Right lobe of liver (tissue), 4 donors: ENCODE measurements around the gene TMEM272.

Experiments used
- CTCF ChIP-seq, 4 donors: fragments of 200-600 bp in 3 of 4; fragments of 450-650 bp in 1 of 4; IDR thresholded peaks; one replicate each; pipeline versions ENCODE4 v1.5.1 to v1.8.0; 2016 to 2022; ENCODE audit warnings: antibody characterized with exemption in 4 of 4, mild to moderate bottlenecking in 2 of 4
- POLR2A ChIP-seq: fragments of 450-650 bp; IDR thresholded peaks from one replicate; pipeline ENCODE4 v1.6.1; 2017; ENCODE audit warnings: antibody characterized with exemption, mild to moderate bottlenecking
- donor health status: DM: no; HTN: no; CAD: no.
- donor health status: DM: no; HTN: no; CAD: no.
- donor health status: DM: no; HTN: yes; CAD: no.

- TF ChIP-seq CTCF (IDR thresholded peaks at IDR 0.05) = no peak
- no peak for TF ChIP-seq POLR2A
Observed at GRCh38 chr13:51795419-51795818, 49.6 kb downstream of the TMEM272 start.
